WI38 (cell line): ENCODE data around the gene SLC5A4.
"Not testable (repeated sequence)": the region's sequence is repeated elsewhere in the genome, so short reads cannot be mapped to it uniquely, and the experiment has no call there.

Source experiments
- H3K4me3 ChIP-seq: 2 replicates; pipeline ENCODE4 v1.5.1; 2011; ENCODE audit warnings: low read depth, mild to moderate bottlenecking, control low read depth, low read length
- CTCF ChIP-seq: IDR thresholded peaks from 2 replicates; pipeline ENCODE4 v1.5.1; 2012; ENCODE audit warnings: low read depth, mild to moderate bottlenecking, control low read depth, low read length

SLC5A4 gene

GRCh38 chr22:32199961-32200360 is 55.2 kb downstream of the SLC5A4 start:
- H3K4me3 ChIP-seq = no peak overlapping the region
- no peak for TF ChIP-seq CTCF

GRCh38 chr22:32199341-32199740 is 55.8 kb downstream of the SLC5A4 start:
- no peak overlapping the region for H3K4me3 ChIP-seq
- no peak for TF ChIP-seq CTCF

- H3K4me3 ChIP-seq = not testable (repeated sequence)
Measured at GRCh38 chr22:32197553-32198226, 57.5 kb downstream of the SLC5A4 start.

- H3K4me3 ChIP-seq = not testable (repeated sequence)
Measured at GRCh38 chr22:32195900-32196299, 59.2 kb downstream of the SLC5A4 start.

- not testable (repeated sequence) for H3K4me3 ChIP-seq
Measured at GRCh38 chr22:32193346-32193745, 61.8 kb downstream of the SLC5A4 start.

- not testable (repeated sequence) for H3K4me3 ChIP-seq
Measured at GRCh38 chr22:32191021-32191420, 64.1 kb downstream of the SLC5A4 start.

- TF ChIP-seq CTCF = no peak
- no peak overlapping the region for H3K4me3 ChIP-seq
Measured at GRCh38 chr22:32185821-32186220, 69.3 kb downstream of the SLC5A4 start.

GRCh38 chr22:32183625-32184024 is 71.5 kb downstream of the SLC5A4 start:
- TF ChIP-seq CTCF = no peak
- H3K4me3 ChIP-seq = no peak overlapping the region

- TF ChIP-seq CTCF = no peak
Measured at GRCh38 chr22:32181043-32181442, 74.1 kb downstream of the SLC5A4 start.

More at GRCh38 chr22:32181043-32181442, 74.1 kb downstream of the SLC5A4 start:
- no peak overlapping the region for H3K4me3 ChIP-seq
